GM21360 (cell line): ENCODE measurements around the gene ETV6.

Source experiments
- ATAC-seq: cut with Tn5 transposase; IDR thresholded peaks from one replicate; pipeline ENCODE4 v1.9.1; 2021; ENCODE audit warnings: mild to moderate bottlenecking, moderate library complexity; ENCODE audit not compliant: unreplicated experiment

The ETV6 gene

DNA sequence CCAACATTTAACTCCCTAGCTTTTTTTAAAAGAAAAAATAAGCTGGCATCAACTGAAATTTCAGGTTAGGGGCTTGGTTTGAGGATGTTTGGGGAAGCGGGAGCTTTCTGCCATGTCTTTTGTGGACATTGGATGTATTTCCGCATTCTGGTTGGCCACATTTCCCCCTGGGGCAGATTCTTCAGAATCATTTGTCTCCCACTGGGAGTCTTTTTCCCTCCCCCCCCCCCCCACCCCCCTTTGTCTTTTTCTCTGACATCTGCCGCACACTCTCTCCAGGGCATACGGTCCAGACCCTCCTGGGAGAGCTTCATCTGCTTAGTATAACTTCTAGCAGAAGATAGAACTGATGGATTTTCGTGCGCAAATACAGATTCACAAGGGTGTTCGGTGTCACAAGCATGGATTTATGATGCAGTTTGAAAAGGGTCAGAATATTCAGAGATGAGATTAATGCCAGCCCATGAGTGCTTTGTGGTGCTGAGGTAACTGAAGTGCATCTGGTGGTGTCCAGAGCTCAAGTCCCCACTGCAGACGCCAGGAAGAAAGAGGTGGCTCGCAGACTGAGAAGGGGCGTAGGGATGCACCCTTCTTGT is 40.2 kb downstream of the ETV6 start:
- ATAC-seq: no peak

DNA sequence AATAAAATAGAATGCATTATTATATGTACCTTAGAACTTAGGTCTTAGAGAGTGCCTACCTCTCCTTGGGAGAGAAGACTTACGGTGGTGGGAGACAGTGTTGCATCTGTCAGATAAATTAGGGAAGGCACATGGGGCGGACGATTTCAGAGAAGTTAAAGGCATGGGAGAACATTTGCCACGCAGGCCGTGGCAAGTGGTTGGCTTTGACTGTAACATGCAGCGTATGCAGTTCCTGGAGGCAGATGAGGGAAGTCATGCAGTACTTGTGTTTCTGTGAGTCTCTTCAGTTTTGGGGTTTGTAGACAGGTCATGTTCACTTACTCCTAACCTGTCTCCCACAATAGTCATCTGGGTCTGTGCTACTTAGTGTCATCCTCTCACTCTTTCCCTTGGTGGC is 43.6 kb downstream of the ETV6 start:
- ATAC-seq: no peak

DNA sequence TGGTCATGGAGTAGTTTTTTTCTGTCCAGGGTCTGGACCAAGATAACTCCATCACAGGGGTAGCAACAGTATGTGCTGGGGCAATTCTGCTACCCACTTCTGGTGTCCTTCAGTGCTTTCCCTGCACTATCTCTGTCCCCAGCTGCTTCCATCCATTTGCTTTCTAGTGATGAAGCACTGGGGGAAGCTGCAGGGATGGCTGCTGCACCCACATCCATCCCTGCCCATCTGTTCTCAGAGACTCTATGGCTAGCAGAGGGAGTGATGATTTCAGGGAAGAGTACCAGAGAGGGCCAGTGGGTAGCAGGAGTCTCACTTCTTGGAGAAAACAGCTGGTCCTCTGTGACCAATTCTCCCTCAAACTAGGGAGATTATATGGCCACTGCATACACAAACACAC is 44.1 kb downstream of the ETV6 start:
- no peak for ATAC-seq

DNA sequence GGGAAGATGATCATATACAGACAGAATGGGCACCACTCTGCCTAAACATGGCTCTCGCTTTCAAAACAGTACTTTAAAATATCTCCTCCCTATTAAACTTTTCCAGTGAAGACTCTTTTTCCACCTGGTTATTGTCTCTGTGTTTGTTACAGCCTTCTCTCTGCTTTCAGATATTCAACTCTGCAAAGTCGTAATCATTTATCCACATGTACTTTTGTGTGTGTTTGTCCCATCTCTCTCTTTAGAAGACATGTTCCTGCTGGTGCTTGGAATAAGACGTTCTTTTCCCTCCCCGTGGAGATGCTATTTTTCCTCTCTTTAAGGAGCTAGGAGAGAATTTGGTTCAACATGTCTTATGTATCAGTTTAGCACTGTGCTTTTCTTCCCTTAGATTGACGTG is 45.1 kb downstream of the ETV6 start:
- no peak for ATAC-seq

DNA sequence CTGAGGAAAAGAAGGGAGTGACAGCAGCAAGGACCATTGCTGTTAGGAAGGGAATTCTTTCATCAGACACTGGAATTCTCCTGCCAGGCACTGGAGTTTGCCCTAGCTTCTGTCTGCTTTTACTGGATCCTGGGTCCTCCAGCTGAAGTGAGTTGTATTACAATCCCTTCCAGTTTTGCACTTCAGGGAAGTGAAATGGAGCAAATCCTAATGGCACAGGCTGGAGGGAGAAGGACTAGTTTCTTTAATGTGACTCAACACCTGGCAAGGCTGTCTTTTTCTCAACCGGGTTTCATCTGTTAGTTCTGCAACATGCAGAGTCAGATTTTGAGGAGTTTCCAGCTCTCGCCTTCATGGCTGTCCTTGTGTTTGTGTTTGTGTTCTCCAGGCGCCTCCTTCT is 45.8 kb downstream of the ETV6 start:
- ATAC-seq: no peak

DNA sequence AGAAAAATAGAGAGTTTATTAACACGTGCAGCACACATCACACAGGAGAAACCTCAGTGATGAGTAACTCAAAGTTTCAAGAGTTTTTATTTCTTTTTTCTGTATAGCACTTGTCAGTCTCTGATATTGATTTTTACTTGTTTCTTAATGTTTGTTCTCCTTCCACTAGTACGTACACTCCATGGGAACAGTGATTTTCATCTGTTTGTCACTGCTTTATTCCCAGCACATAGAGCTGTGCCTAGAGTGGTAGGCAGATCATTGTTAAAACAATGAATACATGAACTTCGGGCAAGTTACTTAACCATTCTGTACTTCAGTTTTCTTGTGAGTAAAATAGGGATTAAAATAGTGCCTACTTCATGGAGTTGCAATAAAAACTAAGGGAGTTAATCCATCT is 46.6 kb downstream of the ETV6 start:
- no peak for ATAC-seq

DNA sequence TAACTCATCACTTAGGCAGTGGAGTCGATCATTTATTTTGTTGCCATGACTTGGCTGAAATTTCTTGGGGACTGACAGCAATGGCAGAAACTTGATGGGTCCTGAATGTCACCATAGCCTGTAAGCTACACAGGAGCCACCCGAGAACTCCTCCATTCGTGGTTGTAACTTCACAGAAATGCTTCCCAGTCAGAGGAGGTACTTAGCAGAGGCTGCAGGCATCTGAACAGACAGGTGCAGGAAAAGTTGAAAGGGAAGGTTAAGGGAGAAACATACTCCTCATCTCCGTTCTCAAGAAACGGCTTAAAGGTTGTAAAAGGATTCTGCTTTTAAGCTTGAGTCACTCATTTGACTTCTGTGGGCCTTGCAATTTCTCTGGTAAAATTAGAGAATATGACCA is 47.7 kb downstream of the ETV6 start:
- ATAC-seq: no peak

DNA sequence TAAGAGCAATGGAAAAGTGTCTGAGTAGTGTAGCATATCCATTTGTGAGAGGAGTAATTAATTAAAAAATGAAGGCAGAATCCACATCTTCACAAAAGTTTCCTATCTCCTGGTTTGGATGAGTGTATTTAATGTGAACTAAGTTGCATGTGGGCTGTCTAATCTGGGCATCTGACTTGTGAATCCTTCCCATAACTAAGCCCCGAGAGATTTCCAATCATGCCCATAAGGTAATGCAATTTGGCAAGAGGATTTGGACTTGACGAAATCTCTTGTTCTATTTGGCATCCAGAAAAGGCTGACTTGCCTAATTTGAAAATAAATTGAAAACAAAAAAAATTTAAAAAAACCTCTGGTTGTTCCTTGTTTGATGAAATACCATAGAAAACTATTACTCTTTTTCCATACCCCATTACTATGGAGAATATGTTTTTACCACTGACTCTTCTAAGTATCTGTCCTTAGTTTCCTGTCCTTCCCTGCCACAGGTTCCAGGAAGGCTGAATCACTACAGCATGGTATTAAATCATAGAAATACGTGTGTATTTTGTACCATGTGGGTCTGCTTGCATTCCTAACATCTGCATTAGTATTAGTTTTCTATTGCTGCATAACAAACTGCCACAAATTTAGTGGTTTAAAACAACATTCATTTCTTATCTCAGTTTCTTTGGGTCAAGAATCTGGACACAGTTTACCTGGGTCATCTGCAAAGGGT is 48.4 kb downstream of the ETV6 start:
- ATAC-seq: no peak

DNA sequence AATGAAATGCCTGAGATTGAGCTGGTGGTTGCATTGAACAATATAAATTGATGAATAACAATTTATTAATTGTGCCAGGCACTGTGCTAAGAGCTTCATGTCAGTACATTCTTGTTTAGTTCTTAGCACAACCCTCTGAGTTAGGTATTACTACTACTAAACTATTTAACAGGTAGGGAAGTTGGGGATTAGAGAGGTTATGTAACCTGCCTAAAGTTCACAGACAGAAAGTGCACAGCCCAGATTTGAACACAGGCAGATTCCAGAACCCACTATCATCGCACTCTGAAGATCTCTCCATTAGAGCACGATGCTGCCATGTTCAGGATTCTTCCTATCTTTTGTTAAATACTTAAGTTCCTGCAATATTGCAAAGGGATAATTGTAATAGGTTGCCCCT is 49.3 kb downstream of the ETV6 start:
- ATAC-seq: no peak

DNA sequence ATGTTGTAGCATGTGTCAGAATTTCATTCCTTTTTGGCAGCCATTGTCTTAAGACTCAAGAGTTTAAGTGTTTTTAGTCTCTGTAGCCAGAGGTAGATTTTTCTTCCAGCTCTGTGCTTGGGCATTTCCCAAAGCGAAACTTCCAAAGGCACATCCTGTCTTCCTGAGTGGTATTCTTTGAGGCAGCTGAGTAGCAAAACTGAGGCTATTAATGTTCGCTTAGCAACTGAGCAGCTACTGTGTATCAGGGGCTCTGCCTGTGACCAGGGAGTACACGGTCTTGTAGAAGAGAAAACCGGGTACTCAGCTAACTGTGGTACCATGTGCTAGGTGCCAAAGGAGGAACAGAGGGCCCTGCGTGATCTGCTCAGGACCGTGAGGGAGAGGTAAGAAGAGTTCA is 52.0 kb downstream of the ETV6 start:
- ATAC-seq: no peak

DNA sequence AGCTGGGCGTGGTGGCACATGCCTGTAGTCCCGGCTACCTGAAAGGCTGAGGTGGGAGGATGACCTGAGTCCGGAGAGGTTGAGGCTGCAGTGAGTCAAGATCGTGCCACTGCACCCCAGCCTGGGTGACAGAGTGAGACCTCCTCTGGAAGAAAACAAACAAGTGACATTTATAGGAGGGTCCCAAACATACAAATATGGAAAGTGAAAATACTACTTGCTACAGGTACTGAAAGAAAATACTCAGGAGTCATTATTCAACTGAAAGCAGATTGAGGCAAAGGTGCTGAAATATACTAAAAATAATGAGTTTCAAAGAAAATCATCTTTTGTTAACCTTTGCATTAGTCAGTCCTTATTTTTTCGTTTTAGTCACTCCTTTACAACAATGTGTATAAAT is 53.5 kb downstream of the ETV6 start:
- no peak for ATAC-seq

DNA sequence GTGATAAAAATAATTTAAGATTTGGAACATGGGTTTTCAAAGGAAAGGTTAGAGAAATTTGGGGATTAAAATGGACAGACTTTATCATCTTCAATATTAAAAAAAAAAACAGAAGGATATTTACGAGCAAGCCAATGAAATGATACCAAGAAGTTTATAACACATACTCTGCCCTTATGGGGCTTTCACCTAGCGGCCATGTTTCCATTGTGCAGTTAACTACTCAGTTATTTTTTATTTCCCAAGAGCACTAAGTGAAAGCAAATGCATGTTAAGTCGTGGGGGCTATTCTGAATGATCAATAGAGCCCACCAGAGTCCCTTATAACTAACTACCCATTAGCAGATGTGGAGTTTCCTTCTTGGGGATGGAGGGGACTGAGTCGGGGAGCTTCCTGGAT is 53.9 kb downstream of the ETV6 start:
- no peak for ATAC-seq

DNA sequence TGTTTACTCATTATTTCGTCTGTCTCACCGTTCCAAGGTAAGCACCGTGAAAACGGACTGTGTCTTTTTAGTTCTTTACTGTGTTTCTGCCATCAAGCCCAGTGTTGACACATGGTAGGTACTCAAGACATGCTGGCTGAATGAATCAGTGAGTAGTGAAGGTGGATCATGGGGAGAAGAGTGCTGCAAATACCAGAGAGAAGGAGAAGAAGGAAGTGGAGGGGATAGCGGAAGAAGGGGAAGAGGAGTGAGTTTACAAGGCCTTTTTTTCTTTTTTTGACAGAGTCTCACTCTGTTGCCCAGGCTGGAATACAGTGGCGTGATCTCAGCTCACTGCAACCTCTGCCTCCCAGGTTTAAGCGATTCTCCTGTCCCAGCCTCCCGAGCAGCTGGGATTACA is 54.6 kb downstream of the ETV6 start:
- ATAC-seq: no peak

DNA sequence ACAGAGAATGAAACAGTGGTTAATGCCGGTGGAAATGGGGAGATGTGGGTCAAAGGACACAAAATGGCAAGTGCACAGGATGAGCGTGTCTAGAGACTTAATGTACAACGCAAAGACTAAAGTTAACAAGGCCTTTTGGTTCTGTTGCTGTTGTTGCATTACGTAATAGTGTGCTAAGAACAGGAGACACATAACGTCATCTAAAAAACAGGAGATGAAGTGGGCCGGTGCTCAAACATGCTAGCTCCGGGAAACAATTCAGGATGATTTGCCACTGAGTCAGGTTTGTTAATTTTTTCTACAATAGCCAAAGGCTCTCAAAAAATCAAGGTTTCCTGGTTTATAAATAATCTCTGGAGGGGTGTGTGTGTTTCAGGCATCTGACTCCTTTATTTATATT is 55.5 kb downstream of the ETV6 start:
- no peak for ATAC-seq

DNA sequence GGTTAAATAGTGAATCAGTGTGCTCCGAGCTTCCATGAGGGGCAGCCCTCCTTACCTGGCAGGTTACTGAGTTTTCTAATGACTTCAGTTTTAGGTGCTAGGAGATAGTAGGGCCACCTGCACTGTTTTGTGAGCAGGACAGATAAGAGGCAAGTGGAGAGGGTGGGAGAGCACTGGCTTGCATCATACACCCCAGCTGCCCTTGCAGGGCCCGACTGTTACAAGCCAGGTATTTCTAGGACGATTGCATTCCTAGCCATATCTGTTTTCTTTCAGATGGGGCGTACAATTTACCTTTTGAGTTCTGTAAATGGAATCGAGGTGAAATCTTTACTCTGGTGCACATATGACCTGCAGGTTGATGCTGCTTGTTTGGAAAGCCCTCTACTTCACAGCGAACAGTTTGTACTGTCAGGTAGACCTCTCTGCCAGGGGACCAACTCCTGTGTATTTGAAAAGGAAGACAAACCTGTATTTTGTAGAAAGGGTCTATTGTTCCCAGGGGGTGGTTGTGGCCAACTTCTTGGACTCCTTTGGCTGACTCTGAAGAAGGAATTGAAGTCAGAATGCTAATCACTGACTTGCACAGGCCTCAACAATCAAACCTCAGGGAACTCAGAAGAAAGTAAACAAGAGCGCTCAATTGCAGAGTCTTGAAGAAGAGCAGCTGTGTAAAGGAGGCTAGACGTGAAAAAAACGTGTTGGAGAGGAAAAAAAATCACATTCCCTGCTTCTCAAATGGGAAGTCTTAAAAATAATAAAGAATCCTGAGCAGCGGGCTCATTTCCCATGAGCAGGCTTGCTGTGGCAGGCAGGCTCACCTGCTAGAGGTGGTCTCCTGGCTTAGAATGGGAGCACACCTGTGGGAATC is 57.3 kb downstream of the ETV6 start:
- ATAC-seq: no peak

DNA sequence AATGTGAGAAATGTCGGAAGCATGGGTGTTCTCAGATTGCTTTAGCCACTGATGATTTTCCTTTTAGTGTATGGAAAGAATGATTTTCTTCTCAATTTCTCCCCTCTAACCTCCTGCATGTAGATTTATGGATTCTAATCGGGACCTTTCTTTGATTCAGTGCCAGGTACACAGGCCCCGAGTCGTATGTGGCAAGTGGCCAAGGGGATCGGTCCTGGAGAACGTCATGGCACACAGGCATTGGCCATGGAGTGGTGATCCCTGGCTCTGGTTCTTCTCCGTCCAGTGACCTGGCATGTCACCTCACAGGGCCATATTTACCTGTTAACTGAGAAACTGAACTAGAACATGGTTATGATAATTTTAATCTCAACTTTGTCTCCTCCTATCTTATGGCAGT is 58.1 kb downstream of the ETV6 start:
- no peak for ATAC-seq

DNA sequence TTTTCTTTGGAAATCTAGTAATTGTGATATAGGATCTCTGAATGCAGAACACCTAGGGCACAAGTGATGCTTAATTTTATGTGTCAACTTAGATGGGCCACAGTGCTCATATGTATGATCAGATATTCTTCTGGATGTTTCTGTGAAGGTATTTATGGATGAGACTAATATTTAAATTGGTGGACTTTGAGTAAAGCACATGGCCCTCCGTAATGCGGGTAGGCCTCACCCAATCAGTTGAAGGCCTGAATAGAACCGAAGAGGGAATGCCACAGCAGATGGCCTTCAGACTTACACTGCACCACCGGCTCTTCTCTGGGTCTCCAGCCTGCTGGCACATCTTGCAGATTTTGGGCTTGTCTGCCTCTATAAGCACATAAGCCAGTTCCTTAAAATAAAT is 60.0 kb downstream of the ETV6 start:
- no peak for ATAC-seq

DNA sequence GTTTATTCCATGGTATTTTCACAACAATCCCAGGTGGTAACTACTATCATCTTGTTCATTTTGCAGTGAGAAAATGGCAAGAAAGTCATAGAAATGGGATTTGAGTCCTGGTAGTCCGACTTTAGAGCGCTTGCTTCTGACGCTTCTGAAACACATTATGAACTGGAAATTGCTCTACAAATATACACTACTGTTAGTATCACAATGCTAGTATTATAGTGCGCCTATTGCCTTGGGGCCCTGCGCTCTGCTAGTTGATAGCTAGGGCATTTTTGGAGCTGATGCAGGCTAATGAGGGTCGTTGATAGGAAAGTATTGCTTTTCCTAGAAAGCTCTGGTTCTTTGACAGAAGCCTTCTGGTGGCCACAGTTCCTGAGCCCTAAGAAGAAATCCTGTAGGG is 61.0 kb downstream of the ETV6 start:
- ATAC-seq: no peak

DNA sequence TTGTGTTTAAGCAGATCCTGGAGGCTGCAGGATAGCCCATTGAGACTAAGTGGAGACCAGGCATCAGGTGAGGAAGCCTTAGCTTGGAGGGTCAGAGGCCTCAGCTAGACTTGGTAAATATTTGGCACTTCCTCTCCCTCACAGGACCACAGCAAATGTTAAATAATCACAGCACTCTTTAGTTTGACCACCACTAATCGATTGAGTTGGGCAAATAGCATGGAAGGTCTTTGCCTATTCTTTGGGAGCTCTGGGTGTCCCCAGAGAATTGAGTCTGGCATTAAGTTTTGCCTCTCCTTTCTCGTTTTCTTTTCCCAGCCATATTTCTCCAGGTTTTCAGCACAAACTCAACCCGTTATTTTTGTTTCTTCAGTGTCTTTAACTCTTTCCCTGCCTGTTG is 61.4 kb downstream of the ETV6 start:
- no peak for ATAC-seq

DNA sequence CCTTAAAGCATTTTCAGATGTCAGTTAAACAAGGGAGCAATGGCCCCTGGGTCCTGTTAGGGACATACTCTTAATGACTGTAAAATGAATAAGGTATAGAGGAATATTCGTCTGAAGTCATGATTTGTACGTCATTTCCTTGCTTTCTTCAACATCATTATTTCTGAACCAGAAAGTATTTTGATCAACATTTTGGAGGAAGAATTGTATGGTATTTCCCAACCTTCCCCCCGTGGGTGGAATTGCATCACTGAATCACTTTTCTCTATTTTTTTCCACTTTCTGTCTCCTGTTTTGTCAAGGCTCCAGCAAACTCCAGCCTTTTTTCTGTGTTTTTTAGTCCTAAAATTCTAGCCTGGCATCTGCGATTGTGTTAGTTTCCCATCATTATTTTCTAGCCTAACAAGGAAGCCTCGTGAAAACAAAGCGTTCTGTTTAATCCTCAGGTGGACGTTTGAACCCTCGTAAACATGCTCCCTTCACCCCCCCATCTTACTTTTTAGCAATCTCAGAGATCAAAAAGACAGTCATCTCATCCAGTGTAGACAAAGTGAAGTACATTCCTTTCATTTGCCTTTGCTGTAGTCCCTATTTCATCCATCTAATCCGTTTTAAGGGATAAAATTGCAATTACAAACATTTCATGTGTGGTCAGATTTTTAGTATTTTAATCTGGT is 62.3 kb downstream of the ETV6 start:
- ATAC-seq: no peak

DNA sequence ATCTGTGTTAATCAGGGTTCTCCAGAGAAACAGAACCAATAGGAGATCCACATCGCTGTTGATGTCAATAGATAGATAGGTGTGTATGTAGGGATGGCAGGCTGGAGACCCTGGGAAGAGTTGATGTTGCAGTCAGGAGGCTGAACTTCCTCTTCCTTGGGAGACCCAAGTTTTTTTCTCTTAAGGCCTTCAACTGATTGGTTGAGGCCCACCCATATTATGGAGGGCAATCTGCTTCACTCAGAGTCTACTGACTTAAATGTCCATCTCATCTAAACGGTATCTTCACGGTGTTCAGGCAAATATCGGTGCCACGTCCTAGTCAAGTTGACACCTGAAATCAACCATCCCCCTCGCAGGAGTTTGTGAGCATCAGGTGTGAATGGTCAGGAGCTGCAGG is 63.0 kb downstream of the ETV6 start:
- no peak for ATAC-seq

DNA sequence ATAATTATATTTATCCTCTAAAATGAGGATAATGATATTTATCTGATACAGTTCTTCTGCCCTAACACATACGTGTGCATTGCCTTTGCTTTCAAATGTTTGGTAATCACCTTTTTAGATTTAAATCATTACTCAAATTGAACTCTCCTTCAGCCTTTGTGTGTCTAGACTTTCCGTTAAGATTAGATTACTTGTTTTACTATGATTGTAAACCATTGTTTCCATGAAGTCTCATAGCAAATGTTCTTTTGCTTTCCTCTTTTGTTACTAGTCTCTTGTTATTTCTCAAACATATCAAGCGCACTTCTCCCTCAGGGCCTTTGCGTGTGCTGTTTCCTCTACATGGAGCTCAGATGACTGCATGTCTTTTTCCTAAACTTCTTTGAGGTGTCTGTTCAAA is 63.7 kb downstream of the ETV6 start:
- ATAC-seq: no peak
